Measurements from ENCODE around the gene KCP. TPM values are rescaled to one million over a fixed set of nuclear protein-coding genes. Genes with fewer than 3 reads are reported as not detected.

The KCP gene
- total and polyA plus RNA-seq, 2 experiments from 2014 or later, result 0.76 to 1.1 TPM

DNA sequence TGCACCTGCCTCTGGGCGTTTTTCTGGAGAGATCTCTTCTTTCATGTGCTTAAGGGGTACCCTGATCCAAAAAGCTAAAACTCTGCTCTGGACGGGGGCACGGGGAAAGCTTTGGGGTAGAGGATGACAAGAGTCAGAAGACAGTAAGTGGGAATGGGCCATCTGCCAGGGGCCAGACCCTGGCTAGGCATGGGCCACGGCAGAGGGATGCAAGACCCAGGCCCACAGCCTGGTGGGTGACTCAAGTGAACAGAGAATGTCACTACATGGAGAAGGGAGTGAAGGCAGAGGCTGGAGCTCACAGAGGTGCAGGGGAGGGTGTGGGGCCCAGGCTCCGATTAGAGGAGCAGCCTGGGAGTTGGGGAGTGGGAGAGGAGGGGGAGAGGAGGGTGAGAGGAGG is 65.0 kb downstream of the KCP start:
- H3K4me1 ChIP-seq (ENCODE audit: insufficient read depth), result peaks cover 3% of the 10 kb centered on the region; the same call in 1 of the 2 replicates
- DNase-seq (ENCODE audit: low spot score) (no peak), ATAC-seq (no peak)
- Mint-ChIP-seq H3K36me3 (ENCODE audit: low read depth) (no peaks in the 10 kb centered on the region; the same call in 2 of the 3 replicates), H3K4me3 (no peak overlapping the region), H3K4me1 (peaks cover 6% of the 10 kb centered on the region), H3K27me3 (ENCODE audit: insufficient read depth, low read depth, poor library complexity) (peaks cover 12% of the 10 kb centered on the region), H3K27ac (no peak overlapping the region; the same call in 1 of the 2 replicates), H3K9me3 (no peaks in the 10 kb centered on the region)
- no peak overlapping the region for H3K27ac ChIP-seq (ENCODE audit: low read depth)
- H3F3A ChIP-seq (replicated peaks; ENCODE audit: low read depth), result no peaks in the 10 kb centered on the region
- no peaks in the 10 kb centered on the region for H3K9me2 ChIP-seq (ENCODE audit: insufficient read depth)
- H2AFZ ChIP-seq, result no peak overlapping the region
- no peak overlapping the region for H3K4me3 ChIP-seq
- no peaks in the 10 kb centered on the region for H3K36me3 ChIP-seq (ENCODE audit: insufficient read depth)
- no peaks in the 10 kb centered on the region for H3K79me2 ChIP-seq (replicated peaks; ENCODE audit: insufficient read depth)
- H3K27me3 ChIP-seq (ENCODE audit: insufficient read depth), result no peaks in the 10 kb centered on the region
- no peak overlapping the region for H3K4me2 ChIP-seq
- no peak for TF ChIP-seq STAT1 (IDR thresholded peaks at IDR 0.05; ENCODE audit: unreplicated experiment)
- TF ChIP-seq EZH2 (IDR thresholded peaks at IDR 0.05; ENCODE audit: low read depth, unreplicated experiment), result no peak
- no peak for TF ChIP-seq EZH2phosphoT487 (IDR thresholded peaks at IDR 0.05; ENCODE audit: unreplicated experiment)
- TF ChIP-seq, protein P1, sequence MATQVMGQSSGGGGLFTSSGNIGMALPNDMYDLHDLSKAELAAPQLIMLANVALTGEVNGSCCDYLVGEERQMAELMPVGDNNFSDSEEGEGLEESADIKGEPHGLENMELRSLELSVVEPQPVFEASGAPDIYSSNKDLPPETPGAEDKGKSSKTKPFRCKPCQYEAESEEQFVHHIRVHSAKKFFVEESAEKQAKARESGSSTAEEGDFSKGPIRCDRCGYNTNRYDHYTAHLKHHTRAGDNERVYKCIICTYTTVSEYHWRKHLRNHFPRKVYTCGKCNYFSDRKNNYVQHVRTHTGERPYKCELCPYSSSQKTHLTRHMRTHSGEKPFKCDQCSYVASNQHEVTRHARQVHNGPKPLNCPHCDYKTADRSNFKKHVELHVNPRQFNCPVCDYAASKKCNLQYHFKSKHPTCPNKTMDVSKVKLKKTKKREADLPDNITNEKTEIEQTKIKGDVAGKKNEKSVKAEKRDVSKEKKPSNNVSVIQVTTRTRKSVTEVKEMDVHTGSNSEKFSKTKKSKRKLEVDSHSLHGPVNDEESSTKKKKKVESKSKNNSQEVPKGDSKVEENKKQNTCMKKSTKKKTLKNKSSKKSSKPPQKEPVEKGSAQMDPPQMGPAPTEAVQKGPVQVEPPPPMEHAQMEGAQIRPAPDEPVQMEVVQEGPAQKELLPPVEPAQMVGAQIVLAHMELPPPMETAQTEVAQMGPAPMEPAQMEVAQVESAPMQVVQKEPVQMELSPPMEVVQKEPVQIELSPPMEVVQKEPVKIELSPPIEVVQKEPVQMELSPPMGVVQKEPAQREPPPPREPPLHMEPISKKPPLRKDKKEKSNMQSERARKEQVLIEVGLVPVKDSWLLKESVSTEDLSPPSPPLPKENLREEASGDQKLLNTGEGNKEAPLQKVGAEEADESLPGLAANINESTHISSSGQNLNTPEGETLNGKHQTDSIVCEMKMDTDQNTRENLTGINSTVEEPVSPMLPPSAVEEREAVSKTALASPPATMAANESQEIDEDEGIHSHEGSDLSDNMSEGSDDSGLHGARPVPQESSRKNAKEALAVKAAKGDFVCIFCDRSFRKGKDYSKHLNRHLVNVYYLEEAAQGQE (IDR thresholded peaks at IDR 0.05; ENCODE audit: unreplicated experiment), result no peak
- no peak for TF ChIP-seq POLR2AphosphoS5 (IDR thresholded peaks at IDR 0.05; ENCODE audit: low read depth)
- TF ChIP-seq CREB1 (CRISPR knock-in tag; IDR thresholded peaks at IDR 0.05; ENCODE audit: low read depth), result no peak
- TF ChIP-seq, protein P2, sequence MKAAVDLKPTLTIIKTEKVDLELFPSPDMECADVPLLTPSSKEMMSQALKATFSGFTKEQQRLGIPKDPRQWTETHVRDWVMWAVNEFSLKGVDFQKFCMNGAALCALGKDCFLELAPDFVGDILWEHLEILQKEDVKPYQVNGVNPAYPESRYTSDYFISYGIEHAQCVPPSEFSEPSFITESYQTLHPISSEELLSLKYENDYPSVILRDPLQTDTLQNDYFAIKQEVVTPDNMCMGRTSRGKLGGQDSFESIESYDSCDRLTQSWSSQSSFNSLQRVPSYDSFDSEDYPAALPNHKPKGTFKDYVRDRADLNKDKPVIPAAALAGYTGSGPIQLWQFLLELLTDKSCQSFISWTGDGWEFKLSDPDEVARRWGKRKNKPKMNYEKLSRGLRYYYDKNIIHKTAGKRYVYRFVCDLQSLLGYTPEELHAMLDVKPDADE (IDR thresholded peaks at IDR 0.05), result no peak
- no peaks in the 10 kb centered on the region for H4K20me1 ChIP-seq (replicated peaks; ENCODE audit: insufficient read depth)

GRCh38 chr7:128844777-128845311 is 65.7 kb downstream of the KCP start:
- no peaks in the 10 kb centered on the region for H3K27me3 ChIP-seq (ENCODE audit: insufficient read depth)
- no peaks in the 10 kb centered on the region for H3K36me3 ChIP-seq (ENCODE audit: insufficient read depth)
- H3K9me3 Mint-ChIP-seq, result no peaks in the 10 kb centered on the region

More at GRCh38 chr7:128844777-128845311, 65.7 kb downstream of the KCP start:
- Mint-ChIP-seq H3K4me1 (peaks cover 6% of the 10 kb centered on the region), H3K27ac (no peak overlapping the region), H3K4me3 (no peak overlapping the region), H3K36me3 (ENCODE audit: low read depth) (no peaks in the 10 kb centered on the region; the same call in 2 of the 3 replicates), H3K27me3 (ENCODE audit: insufficient read depth, low read depth, poor library complexity) (peaks cover 12% of the 10 kb centered on the region)
- DNase-seq (ENCODE audit: low spot score) (no peak), ATAC-seq (no peak)
- no peak overlapping the region for H3K4me3 ChIP-seq
- H3F3A ChIP-seq (replicated peaks; ENCODE audit: low read depth), result no peaks in the 10 kb centered on the region
- no peak overlapping the region for H2AFZ ChIP-seq
- H3K4me1 ChIP-seq (ENCODE audit: insufficient read depth), result peaks cover 3% of the 10 kb centered on the region; the same call in 1 of the 2 replicates
- H3K79me2 ChIP-seq (replicated peaks; ENCODE audit: insufficient read depth), result no peaks in the 10 kb centered on the region
- H3K4me2 ChIP-seq, result no peak overlapping the region
- no peaks in the 10 kb centered on the region for H3K9me2 ChIP-seq (ENCODE audit: insufficient read depth)
- H4K20me1 ChIP-seq (replicated peaks; ENCODE audit: insufficient read depth), result no peaks in the 10 kb centered on the region
- H3K27ac ChIP-seq (ENCODE audit: low read depth), result no peak overlapping the region
- no peak for TF ChIP-seq EZH2phosphoT487 (IDR thresholded peaks at IDR 0.05; ENCODE audit: unreplicated experiment)
- TF ChIP-seq ZNF114 (CRISPR knock-in tag; IDR thresholded peaks at IDR 0.05), result no peak
